Upper lobe of left lung (tissue), 6 donors: ENCODE results near the gene SERPINB8. TPM values are rescaled to one million over a fixed set of nuclear protein-coding genes. Genes with fewer than 3 reads are reported as not detected.

Source experiments
- ATAC-seq, 2 donors: fragments of 200-7000 bp; cut with Tn5 transposase; one replicate each; pipeline ENCODE4 v1.9.1; 2022; ENCODE audit warnings: mild to moderate bottlenecking in 2 of 2, moderate library complexity in 2 of 2; ENCODE audit not compliant: low FRiP score in 2 of 2
- DNase-seq, 2 donors: peaks; one replicate each; pipeline ENCODE4 v3.0.0-alpha.2; 2019 to 2020
- H3K27ac ChIP-seq, 4 donors: fragments of 200-600 bp; sonication (generic); one replicate each; pipeline ENCODE4 v1.5.1; 2016 to 2019
- H3K27me3 ChIP-seq, 4 donors: fragments of 200-600 bp; sonication (generic); one replicate each; pipeline ENCODE4 v1.5.1; 2017 to 2019
- H3K36me3 ChIP-seq, 4 donors: fragments of 200-600 bp; sonication (generic); one replicate each; pipeline ENCODE4 v1.5.1; 2016 to 2019
- H3K4me1 ChIP-seq, 4 donors: fragments of 200-600 bp; sonication (generic); one replicate each; pipeline ENCODE4 v1.5.1; 2018 to 2019
- H3K4me3 ChIP-seq, 4 donors: fragments of 200-600 bp; sonication (generic); one replicate each; pipeline ENCODE4 v1.5.1; 2017 to 2019; ENCODE audit warnings: mild to moderate bottlenecking in 2 of 4, moderate library complexity in 1 of 4
- H3K9me3 ChIP-seq, 4 donors: fragments of 200-600 bp; sonication (generic); one replicate each; pipeline ENCODE4 v1.5.1; 2018 to 2019
- EP300 ChIP-seq, 4 donors: sonication (generic); formaldehyde crosslinking; IDR thresholded peaks; one replicate each; pipeline ENCODE4 v1.5.1; 2017; ENCODE audit warnings: antibody characterized with exemption in 4 of 4, control low read depth in 2 of 4
- POLR2A ChIP-seq, 4 donors: fragments of 450-650 bp; IDR thresholded peaks; one replicate each; pipeline ENCODE4 v1.5.1; 2016 to 2017; ENCODE audit warnings: antibody characterized with exemption in 4 of 4, mild to moderate bottlenecking in 2 of 4
- POLR2AphosphoS5 ChIP-seq, 2 donors: sonication (generic); formaldehyde crosslinking; IDR thresholded peaks; one replicate each; pipeline ENCODE4 v1.5.1; 2017; ENCODE audit warnings: antibody characterized with exemption in 2 of 2
- WGBS, 2 donors: methylation state at CpG; one replicate each; pipeline ENCODE4 v1.1.5; 2017 to 2018; 5-methylcytosine and 5-hydroxymethylcytosine counted together
- total RNA-seq, 6 donors: library from RNA; depleted of rRNA in 4 of 6; stranded (reverse); fragments of >200 nt in 4 of 6; gene quantifications; one replicate each; pipeline versions ENCODE4 v1.1.0 to v1.2.1, GENCODE V29; 2016 to 2021
- TF ChIP-seq, protein P1 (sequence below), 6 experiments: fragments of 450-650 bp in 4 of 6; fragments of 200-600 bp in 2 of 6; sonication (generic) in 2 of 6; IDR thresholded peaks; one replicate each; pipeline ENCODE4 v1.5.1; 2016 to 2019; ENCODE audit warnings: antibody characterized with exemption in 6 of 6
- donor health status: DM: no; HTN: no; CAD: no; lungs with moderate emphysema.
- donor health status: DM: no; HTN: yes; CAD: no; lungs with severe emphysema.

The SERPINB8 gene
- total RNA-seq, 6 donors from 2014 or later: 8.4 to 33.7 (median 22.4) TPM

DNA sequence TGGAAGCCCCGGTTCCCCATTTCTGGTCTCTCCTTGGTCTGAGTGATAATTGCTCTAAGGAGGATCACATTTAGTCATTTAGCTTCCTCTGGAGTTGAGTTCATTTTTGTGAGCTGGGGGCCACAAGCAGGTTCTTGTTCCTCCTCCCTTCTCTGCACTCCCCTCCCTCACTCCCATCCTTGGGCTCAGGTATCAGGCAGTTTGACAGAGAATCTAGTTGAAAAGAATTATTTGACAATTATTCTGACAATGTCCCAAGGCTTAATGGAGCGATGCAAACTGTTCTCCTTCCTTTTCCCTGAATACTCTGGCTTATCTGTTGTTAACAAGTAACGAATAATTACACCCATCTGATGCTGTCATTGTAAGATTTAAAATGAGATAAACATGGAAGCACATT, 61.5 kb downstream of the SERPINB8 start:
- H3K27ac ChIP-seq: no peak overlapping the region
- H3K9me3 ChIP-seq: no peaks in the 10 kb centered on the region
- DNase-seq: no peak
- TF ChIP-seq EP300 (IDR thresholded peaks at IDR 0.05): no peak
- TF ChIP-seq POLR2A (IDR thresholded peaks at IDR 0.05): no peak
- TF ChIP-seq, protein P1, sequence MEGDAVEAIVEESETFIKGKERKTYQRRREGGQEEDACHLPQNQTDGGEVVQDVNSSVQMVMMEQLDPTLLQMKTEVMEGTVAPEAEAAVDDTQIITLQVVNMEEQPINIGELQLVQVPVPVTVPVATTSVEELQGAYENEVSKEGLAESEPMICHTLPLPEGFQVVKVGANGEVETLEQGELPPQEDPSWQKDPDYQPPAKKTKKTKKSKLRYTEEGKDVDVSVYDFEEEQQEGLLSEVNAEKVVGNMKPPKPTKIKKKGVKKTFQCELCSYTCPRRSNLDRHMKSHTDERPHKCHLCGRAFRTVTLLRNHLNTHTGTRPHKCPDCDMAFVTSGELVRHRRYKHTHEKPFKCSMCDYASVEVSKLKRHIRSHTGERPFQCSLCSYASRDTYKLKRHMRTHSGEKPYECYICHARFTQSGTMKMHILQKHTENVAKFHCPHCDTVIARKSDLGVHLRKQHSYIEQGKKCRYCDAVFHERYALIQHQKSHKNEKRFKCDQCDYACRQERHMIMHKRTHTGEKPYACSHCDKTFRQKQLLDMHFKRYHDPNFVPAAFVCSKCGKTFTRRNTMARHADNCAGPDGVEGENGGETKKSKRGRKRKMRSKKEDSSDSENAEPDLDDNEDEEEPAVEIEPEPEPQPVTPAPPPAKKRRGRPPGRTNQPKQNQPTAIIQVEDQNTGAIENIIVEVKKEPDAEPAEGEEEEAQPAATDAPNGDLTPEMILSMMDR (IDR thresholded peaks at IDR 0.05): no peak
- no peak for TF ChIP-seq POLR2AphosphoS5 (IDR thresholded peaks at IDR 0.05)
- H3K4me1 ChIP-seq: no peaks in the 10 kb centered on the region
- H3K27me3 ChIP-seq: no peaks in the 10 kb centered on the region
- H3K36me3 ChIP-seq: no peaks in the 10 kb centered on the region
- ATAC-seq: no peak
- WGBS, 2 donors: 68 to 76% methylated on average over 3 of the region's 3 CpGs
- no peak overlapping the region for H3K4me3 ChIP-seq

DNA sequence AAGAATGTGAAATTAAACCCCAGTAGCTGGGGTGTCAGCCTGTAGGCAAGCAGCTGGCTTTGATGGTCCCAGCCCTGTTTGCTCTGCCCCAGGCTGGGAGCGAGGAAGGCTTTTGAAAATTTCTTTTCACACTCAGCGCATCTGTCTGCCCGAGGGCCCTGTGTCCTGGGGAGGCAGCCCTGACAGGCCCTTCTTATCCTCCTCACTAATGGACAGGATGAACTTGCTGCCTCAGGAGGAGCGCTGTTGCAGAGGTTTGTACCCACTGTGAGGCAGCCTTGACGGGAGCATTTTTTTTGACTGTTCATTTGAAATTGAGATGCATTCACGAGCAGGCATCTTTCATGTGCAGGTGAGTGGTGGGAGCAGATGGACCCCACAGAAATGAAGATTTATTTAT, 62.4 kb downstream of the SERPINB8 start:
- Histone ChIP-seq H3K36me3 (no peaks in the 10 kb centered on the region), H3K9me3 (no peaks in the 10 kb centered on the region), H3K27me3 (no peaks in the 10 kb centered on the region), H3K27ac (no peak overlapping the region), H3K4me1 (no peaks in the 10 kb centered on the region), H3K4me3 (no peak overlapping the region)
- TF ChIP-seq POLR2A (IDR thresholded peaks at IDR 0.05): no peak
- no peak for TF ChIP-seq POLR2AphosphoS5 (IDR thresholded peaks at IDR 0.05)
- TF ChIP-seq, protein P1 (IDR thresholded peaks at IDR 0.05): no peak
- TF ChIP-seq EP300 (IDR thresholded peaks at IDR 0.05): no peak
- WGBS, 2 donors: 56 to 61% methylated on average over 5 to 6 of the region's 6 CpGs
- ATAC-seq (no peak), DNase-seq (no peak)

DNA sequence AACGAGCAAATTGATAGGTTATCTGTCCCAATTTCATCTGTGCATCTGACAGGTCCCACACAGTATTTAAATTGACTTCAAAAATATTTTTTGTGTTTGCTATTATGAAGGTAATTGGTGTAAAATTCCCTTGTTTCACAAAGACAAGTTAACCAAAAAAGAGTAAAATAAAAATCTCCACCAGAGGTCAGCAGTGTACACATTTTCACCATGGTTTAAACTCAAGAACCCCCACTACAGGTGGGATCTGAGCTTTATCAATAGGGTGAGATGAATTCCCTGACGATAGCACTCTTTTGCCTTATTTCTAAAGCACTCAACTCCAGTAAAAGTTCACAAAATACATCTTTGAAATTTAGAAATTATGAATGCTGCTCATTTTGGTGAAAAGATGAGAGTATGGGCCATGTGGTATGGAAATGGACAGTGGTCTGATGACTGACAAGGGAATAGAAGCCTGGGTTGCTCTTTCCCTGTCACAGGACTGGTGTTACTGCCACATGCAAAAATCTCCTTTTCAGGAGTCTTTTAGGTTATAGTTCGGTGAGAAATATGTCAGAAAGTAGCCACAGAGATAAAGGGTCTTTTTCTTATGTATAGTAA, 68.0 kb downstream of the SERPINB8 start:
- H3K27me3 ChIP-seq: no peaks in the 10 kb centered on the region
- H3K27ac ChIP-seq: no peak overlapping the region
- no peaks in the 10 kb centered on the region for H3K36me3 ChIP-seq
- ATAC-seq (no peak), DNase-seq (no peak)
- WGBS, 2 donors: 24 to 25% methylated on average over 3 of the region's 3 CpGs
- no peak for TF ChIP-seq POLR2A (IDR thresholded peaks at IDR 0.05)
- TF ChIP-seq, protein P1 (IDR thresholded peaks at IDR 0.05): peak in 5 of 6 experiments; percentile 14 to 35 (median 31)
- H3K4me1 ChIP-seq: no peaks in the 10 kb centered on the region
- H3K9me3 ChIP-seq: no peaks in the 10 kb centered on the region
- H3K4me3 ChIP-seq: no peak overlapping the region

Other genes with a start within 250 kb of the SERPINB8 start
- 1 to 10 TPM in 1 of 6 donors, not detected in 5; 1.3 TPM for gene SERPINB7, start 194.7 kb upstream of the SERPINB8 start, total RNA-seq
- under 1 TPM in 2 of 6 donors, not detected in 4; 0.49 to 0.61 TPM for gene SERPINB2, start 82.4 kb upstream of the SERPINB8 start, total RNA-seq
- under 1 TPM in 2 of 6 donors, not detected in 4; 0.11 to 0.30 TPM for gene SERPINB10, start 62.1 kb upstream of the SERPINB8 start, total RNA-seq
- gene HMSD, start 20.8 kb upstream of the SERPINB8 start, total RNA-seq: 1 to 10 TPM in 2 of 6 donors, under 1 TPM in 2, not detected in 2; 0.30 to 2.9 (median 1.0) TPM
- not detected for gene LINC00305, start 179.0 kb downstream of the SERPINB8 start, total RNA-seq